Memory B cell (primary cell): ENCODE results near the gene VWA5B2.
"Not testable (repeated sequence)": the region's sequence is repeated elsewhere in the genome, so short reads cannot be mapped to it uniquely, and the experiment has no call there.

Source experiments
- ATAC-seq: fragments of 150-1000 bp; cut with Tn5 transposase; 2 replicates; pipeline ENCODE4 v1.10.0; 2021; ENCODE audit warnings: low read depth, mild to moderate bottlenecking, moderate library complexity
- DNase-seq, 2 donors: peaks; one replicate each; pipeline ENCODE4 v3.0.0; 2022; ENCODE audit warnings: low spot score in 2 of 2
- H3K27ac Mint-ChIP-seq: one replicate; pipeline ENCODE4 v1.8.0; 2022; ENCODE audit warnings: mild to moderate bottlenecking, moderate library complexity, mixed read lengths
- H3K27me3 Mint-ChIP-seq: one replicate; pipeline ENCODE4 v1.8.0; 2022; ENCODE audit warnings: mixed read lengths
- H3K36me3 Mint-ChIP-seq: one replicate; pipeline ENCODE4 v1.8.0; 2022; ENCODE audit warnings: mild to moderate bottlenecking, mixed read lengths
- H3K4me1 Mint-ChIP-seq: one replicate; pipeline ENCODE4 v1.8.0; 2022; ENCODE audit warnings: mixed read lengths
- H3K4me3 Mint-ChIP-seq: one replicate; pipeline ENCODE4 v1.8.0; 2022; ENCODE audit warnings: mild to moderate bottlenecking, moderate library complexity, mixed read lengths
- H3K9me3 Mint-ChIP-seq: one replicate; pipeline ENCODE4 v1.8.0; 2022; ENCODE audit warnings: mixed read lengths

Gene VWA5B2

GRCh38 chr3:184261270-184261853 is 32.0 kb downstream of the VWA5B2 start, which contains the start of gene CAMK2N2:
Gene CAMK2N2, minus strand, starts transcription at chr3:184261553. Its CDS starts 268 bp downstream, at chr3:184261285.
- peak within 1 kb of the TSS; percentile 77 for H3K4me3 Mint-ChIP-seq
- ATAC-seq (peak; percentile 64), DNase-seq (no peak)
- no peaks in the 10 kb centered on the region for H3K9me3 Mint-ChIP-seq
- peaks cover 19% of the 10 kb centered on the region for H3K4me1 Mint-ChIP-seq
- peaks cover 28% of the 10 kb centered on the region for H3K27me3 Mint-ChIP-seq
- no peak within 1 kb of the TSS for H3K27ac Mint-ChIP-seq
- H3K36me3 Mint-ChIP-seq, result peaks cover 6% of the 10 kb centered on the region

DNA sequence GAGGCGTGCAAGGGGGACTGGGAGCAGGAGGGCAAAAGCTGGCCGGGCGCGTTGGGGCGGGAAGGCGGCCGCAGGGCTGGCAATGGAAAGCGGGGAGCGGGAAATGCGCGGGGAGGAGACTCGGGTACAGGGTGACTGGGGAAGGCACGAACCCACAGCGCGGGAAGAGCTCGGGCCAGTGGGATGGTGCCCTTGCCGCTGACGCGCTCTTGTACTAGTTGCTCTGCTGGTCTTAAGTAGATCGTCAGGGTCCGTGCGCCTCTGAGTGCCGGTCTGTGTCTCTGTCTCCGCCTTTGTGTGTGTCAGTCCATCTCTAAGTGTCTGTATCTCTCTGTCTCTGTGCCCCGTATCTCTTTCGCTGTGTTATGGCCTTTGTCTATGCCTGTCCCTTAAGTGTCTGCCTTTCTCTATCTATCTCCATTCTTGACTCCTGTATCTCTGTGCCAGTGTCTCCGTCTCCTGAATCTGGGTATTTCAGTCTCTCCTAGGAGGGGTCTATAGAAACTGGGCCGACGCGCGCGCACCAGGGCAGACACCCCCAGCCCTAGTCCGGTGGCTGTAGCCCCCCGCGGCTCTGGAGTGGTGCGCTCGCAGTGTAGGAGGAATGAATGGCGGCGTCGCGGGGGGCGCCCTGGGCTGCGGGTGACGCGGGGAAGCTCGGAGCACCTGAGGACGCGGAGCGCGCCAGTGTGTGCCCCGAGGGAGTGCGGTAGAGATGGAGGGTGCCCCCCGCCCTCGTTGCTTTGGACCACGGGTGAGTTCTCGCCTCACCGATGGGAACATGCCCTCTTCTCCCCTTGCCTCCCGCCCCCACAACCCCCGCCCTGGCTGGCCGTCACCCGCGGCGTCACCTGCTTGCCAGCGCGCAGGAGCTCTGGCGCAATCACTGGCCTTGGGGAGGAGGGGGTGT is 32.7 kb downstream of the VWA5B2 start:
- Mint-ChIP-seq H3K27me3 (peaks cover 29% of the 10 kb centered on the region), H3K27ac (no peak overlapping the region), H3K4me3 (peak overlapping the region; percentile 74), H3K9me3 (peaks cover under 1% of the 10 kb centered on the region), H3K36me3 (peaks cover 6% of the 10 kb centered on the region), H3K4me1 (peaks cover 19% of the 10 kb centered on the region)
- ATAC-seq (peak; percentile 6), DNase-seq (no peak)

DNA sequence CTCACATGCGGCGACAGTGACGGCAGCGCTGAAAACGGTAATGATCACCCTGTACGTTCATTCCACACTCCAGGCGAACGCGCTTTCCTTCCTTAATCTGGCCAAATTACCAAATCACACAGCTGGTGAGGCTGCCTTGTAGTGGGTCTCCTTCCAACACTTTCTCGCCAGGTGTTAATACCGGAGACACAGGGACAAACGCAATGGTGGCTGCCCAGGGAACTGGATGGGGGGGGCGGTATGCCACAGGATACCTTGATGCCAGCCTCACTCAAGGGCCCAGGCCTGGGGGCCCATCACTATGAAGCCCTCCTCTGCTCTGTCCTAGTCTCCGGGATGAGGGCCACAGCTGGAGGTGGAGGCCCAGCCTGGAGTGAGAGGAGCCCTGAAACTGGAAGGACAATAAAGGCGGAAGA is 33.4 kb downstream of the VWA5B2 start:
- H3K9me3 Mint-ChIP-seq, result peaks cover 4% of the 10 kb centered on the region
- DNase-seq, result no peak
- peaks cover 9% of the 10 kb centered on the region for H3K36me3 Mint-ChIP-seq
- H3K27me3 Mint-ChIP-seq, result peaks cover 32% of the 10 kb centered on the region
- no peak for ATAC-seq
- no peak overlapping the region for H3K27ac Mint-ChIP-seq
- peaks cover 19% of the 10 kb centered on the region for H3K4me1 Mint-ChIP-seq
- peak overlapping the region; percentile 27 for H3K4me3 Mint-ChIP-seq

DNA sequence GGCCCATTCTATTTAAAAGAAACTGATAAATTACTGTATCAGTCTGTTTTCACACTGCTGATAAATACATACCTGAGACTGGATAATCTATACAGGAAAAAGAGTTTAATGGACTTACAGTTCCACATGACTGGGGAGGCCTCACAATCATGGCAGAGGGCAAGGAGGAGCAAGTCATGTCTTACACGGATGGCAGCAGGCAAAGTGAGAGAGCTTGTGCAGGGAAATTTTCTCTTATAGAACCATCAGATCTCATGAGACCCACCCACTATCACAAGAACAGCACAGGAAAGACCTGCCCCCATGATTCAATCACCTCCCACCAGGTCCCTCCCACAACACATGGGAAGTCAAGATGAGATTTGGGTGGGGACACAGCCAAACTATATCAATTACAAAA is 37.9 kb downstream of the VWA5B2 start:
- not testable (repeated sequence) for DNase-seq, H3K36me3 Mint-ChIP-seq, ATAC-seq, H3K9me3 Mint-ChIP-seq, H3K4me1 Mint-ChIP-seq, H3K27ac Mint-ChIP-seq, H3K4me3 Mint-ChIP-seq
- peaks cover 17% of the 10 kb centered on the region for H3K27me3 Mint-ChIP-seq

GRCh38 chr3:184272269-184272668 is 42.9 kb downstream of the VWA5B2 start:
- H3K4me3 Mint-ChIP-seq, result no peak overlapping the region
- ATAC-seq (no peak), DNase-seq (no peak)

DNA sequence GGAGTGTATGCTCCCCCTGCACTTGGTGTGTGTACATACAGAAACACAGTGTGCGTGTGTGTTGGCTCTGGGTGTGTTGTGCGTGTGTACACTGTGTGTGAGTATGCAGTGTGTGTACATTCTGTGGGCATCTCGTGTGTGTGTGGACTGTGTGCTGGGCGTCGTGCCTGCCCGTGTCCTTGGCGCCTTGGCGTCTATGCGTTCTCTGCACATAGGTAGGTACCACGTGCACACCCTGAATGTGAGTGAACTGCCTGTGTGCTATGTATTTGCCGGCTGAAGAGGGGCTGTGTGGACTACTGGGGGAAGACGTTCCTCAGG is 46.0 kb downstream of the VWA5B2 start:
- Mint-ChIP-seq H3K27me3 (peaks cover 27% of the 10 kb centered on the region), H3K36me3 (peaks cover 2% of the 10 kb centered on the region), H3K4me3 (peak overlapping the region; percentile 16), H3K9me3 (peaks cover 2% of the 10 kb centered on the region), H3K27ac (no peak overlapping the region), H3K4me1 (peaks cover 5% of the 10 kb centered on the region)
- DNase-seq (no peak), ATAC-seq (no peak)

More at GRCh38 chr3:184272269-184272668, 42.9 kb downstream of the VWA5B2 start:
- H3K36me3 Mint-ChIP-seq, result peaks cover 3% of the 10 kb centered on the region
- peaks cover 5% of the 10 kb centered on the region for H3K4me1 Mint-ChIP-seq
- H3K27me3 Mint-ChIP-seq, result peaks cover 18% of the 10 kb centered on the region
- H3K9me3 Mint-ChIP-seq, result peaks cover 4% of the 10 kb centered on the region
- H3K27ac Mint-ChIP-seq, result no peak overlapping the region

DNA sequence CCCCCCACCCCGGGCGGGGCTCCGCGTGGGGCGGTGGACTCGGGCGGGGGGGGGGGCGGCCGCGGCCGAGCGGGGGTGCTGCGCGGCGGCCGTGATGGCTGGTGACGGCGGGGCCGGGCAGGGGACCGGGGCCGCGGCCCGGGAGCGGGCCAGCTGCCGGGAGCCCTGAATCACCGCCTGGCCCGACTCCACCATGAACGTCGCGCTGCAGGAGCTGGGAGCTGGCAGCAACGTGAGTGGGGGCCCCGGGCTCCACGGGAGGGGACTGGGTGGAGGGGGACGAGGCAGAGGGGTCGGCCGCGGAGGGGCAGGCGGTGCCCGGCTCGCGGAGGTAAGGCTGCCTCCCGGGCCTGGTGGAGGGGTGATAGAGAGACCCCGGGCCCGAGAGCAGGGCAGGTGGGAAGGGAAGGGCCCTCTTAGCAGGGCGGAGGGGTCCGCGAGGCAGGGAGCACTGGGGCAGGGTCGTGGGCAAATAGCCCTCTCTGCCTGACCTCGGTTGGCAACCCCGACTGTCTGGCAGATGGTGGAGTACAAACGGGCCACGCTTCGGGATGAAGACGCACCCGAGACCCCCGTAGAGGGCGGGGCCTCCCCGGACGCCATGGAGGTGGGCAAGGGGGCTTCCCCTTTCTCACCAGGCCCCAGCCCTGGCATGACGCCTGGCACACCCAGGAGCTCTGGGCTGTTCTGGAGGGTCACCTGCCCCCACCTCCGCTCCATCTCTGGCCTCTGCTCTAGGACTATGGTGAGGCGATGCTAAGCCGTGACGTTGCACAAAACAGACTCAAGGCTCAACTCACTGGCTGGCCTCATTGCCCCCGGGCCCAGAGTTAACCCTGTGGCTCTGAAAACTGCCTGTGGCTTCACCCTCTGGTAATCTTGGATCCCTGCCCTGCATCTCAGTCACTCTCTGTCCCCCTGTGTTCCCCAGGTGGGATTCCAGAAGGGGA is 46.9 kb downstream of the VWA5B2 start, which contains the start of gene ECE2:
ECE2 (plus strand) TSS at position 62 of the 950 bp plus-strand sequence; CDS start at position 194, 132 bp downstream.
- DNase-seq (no peak), ATAC-seq (no peak)
- Mint-ChIP-seq H3K9me3 (peaks cover 2% of the 10 kb centered on the region), H3K36me3 (peaks cover 2% of the 10 kb centered on the region), H3K27me3 (peaks cover 27% of the 10 kb centered on the region), H3K4me3 (peak within 1 kb of the TSS; percentile 16), H3K27ac (no peak within 1 kb of the TSS), H3K4me1 (peaks cover 5% of the 10 kb centered on the region)

DNA sequence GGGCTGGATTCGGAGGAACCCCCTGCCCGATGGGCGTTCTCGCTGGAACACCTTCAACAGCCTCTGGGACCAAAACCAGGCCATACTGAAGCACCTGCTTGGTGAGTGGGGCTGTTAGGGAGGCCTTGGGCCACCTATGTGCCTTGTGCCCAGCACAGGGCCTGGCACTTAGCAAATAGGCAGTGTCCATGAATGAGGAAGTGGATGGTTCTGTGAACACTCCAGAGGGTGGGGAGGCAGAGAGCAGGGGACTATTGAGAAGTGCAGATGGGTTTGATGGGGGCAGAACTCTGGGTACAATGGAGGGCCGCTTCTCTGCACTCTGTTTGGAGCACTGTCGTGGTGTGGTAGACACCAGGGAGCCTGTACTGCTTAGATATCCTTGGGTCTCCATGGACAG is 48.0 kb downstream of the VWA5B2 start:
- Mint-ChIP-seq H3K9me3 (no peaks in the 10 kb centered on the region), H3K4me3 (no peak overlapping the region), H3K27ac (no peak overlapping the region), H3K4me1 (peaks cover 5% of the 10 kb centered on the region), H3K27me3 (peaks cover 30% of the 10 kb centered on the region), H3K36me3 (no peaks in the 10 kb centered on the region)
- DNase-seq, result no peak
- ATAC-seq, result no peak

DNA sequence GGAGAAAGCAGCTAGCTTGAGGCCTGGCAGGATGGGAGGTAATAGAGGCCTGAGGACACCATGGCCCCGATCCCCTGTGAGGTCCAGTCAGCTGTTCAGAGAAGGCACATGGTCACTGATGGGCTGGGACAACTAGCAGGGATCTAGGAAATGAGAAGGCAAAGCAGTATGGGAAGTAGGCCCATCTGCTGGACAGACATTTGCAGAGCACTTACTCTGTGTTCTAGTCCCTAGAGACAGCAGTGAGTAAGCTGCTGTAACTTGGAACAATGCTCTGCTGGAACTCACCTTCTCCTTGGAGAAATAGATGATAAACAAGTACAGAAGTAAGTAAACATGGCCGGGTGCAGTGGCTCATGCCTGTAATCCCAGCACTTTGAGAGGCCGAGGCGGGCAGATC is 53.6 kb downstream of the VWA5B2 start:
- Mint-ChIP-seq H3K27ac (no peak overlapping the region), H3K36me3 (no peaks in the 10 kb centered on the region), H3K4me3 (no peak overlapping the region), H3K4me1 (no peaks in the 10 kb centered on the region), H3K9me3 (no peaks in the 10 kb centered on the region), H3K27me3 (peaks cover 26% of the 10 kb centered on the region)
- ATAC-seq, result no peak
- DNase-seq, result no peak

- no peak overlapping the region for H3K27ac Mint-ChIP-seq
- DNase-seq (no peak), ATAC-seq (no peak)
- H3K27me3 Mint-ChIP-seq, result peaks cover 23% of the 10 kb centered on the region
- no peaks in the 10 kb centered on the region for H3K36me3 Mint-ChIP-seq
- H3K4me1 Mint-ChIP-seq, result no peaks in the 10 kb centered on the region
- H3K9me3 Mint-ChIP-seq, result no peaks in the 10 kb centered on the region
- no peak overlapping the region for H3K4me3 Mint-ChIP-seq
Measured at GRCh38 chr3:184283681-184284080, 54.3 kb downstream of the VWA5B2 start.

- DNase-seq, result no peak
- Mint-ChIP-seq H3K9me3 (no peaks in the 10 kb centered on the region), H3K4me3 (no peak overlapping the region), H3K4me1 (no peaks in the 10 kb centered on the region), H3K27ac (no peak overlapping the region), H3K36me3 (no peaks in the 10 kb centered on the region), H3K27me3 (peaks cover 21% of the 10 kb centered on the region)
- no peak for ATAC-seq
Measured at GRCh38 chr3:184284696-184285095, 55.3 kb downstream of the VWA5B2 start.

DNA sequence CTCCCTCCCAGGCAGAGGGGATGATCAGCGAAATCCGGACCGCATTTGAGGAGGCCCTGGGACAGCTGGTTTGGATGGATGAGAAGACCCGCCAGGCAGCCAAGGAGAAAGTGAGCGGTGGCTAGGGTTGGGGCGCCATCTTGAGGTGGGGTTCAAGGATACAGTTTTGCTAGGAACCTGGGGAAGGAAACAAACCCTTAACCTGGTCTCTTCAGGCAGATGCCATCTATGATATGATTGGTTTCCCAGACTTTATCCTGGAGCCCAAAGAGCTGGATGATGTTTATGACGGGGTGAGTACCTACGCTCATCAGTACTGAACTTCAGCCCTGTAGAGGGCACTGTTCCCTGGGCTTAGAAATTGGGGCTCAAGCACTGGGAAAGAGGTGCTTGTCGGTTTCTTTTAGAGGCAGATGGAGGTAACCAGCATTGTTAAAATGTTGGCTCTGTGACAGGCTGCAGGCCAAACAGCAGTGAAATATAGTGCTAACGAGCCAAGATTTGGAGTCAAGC is 60.1 kb downstream of the VWA5B2 start:
- Mint-ChIP-seq H3K36me3 (no peaks in the 10 kb centered on the region), H3K4me3 (no peak overlapping the region), H3K9me3 (no peaks in the 10 kb centered on the region), H3K27me3 (peaks cover 16% of the 10 kb centered on the region), H3K27ac (no peak overlapping the region), H3K4me1 (no peaks in the 10 kb centered on the region)
- DNase-seq, result peak; percentile 32 to 34
- peak; percentile 74 for ATAC-seq

- DNase-seq (no peak), ATAC-seq (no peak)
- no peak overlapping the region for H3K27ac Mint-ChIP-seq
Measured at GRCh38 chr3:184290331-184290730, 60.9 kb downstream of the VWA5B2 start.

More at GRCh38 chr3:184290331-184290730, 60.9 kb downstream of the VWA5B2 start:
- Mint-ChIP-seq H3K4me3 (no peak overlapping the region), H3K27me3 (peaks cover 13% of the 10 kb centered on the region), H3K4me1 (no peaks in the 10 kb centered on the region), H3K36me3 (no peaks in the 10 kb centered on the region), H3K9me3 (no peaks in the 10 kb centered on the region)
